NCI-H187 (cell line): Measurements from ENCODE around the gene ENPP3.

ENCODE experiments used
- DNase-seq, 2 experiments: peaks; one replicate each; lab custom pipeline; 2025; lab: John Stamatoyannopoulos, UW

Gene ENPP3

GRCh38 chr6:131636880-131637792 lies at the start of gene ENPP3:
TSS of gene ENPP3 (plus strand) at chr6:131637302. CDS start at chr6:131637385, 83 bp downstream.
- no peak for DNase-seq

- DNase-seq: no peak
Measured at GRCh38 chr6:131587909-131588308, 49.2 kb upstream of the ENPP3 start.

- DNase-seq: no peak
Measured at GRCh38 chr6:131588643-131589042, 48.5 kb upstream of the ENPP3 start.

- no peak for DNase-seq
Measured at GRCh38 chr6:131592935-131593334, 44.2 kb upstream of the ENPP3 start.

GRCh38 chr6:131594074-131594473 lies 43.0 kb upstream of the ENPP3 start:
- no peak for DNase-seq

GRCh38 chr6:131597446-131597845 lies 39.7 kb upstream of the ENPP3 start:
- DNase-seq: no peak

- DNase-seq: no peak
Measured at GRCh38 chr6:131600716-131601115, 36.4 kb upstream of the ENPP3 start.

- no peak for DNase-seq
Measured at GRCh38 chr6:131602781-131603312, 34.3 kb upstream of the ENPP3 start.

- no peak for DNase-seq
Measured at GRCh38 chr6:131613296-131613925, 23.7 kb upstream of the ENPP3 start.

- DNase-seq: no peak
Measured at GRCh38 chr6:131615275-131615674, 21.8 kb upstream of the ENPP3 start.

GRCh38 chr6:131627724-131628682 lies 9.1 kb upstream of the ENPP3 start, which contains the start of gene MED23:
TSS of gene MED23 (minus strand) at chr6:131628242. CDS start at chr6:131628049, 193 bp downstream.
- peak; percentile 78 to 93 for DNase-seq

- no peak for DNase-seq
Measured at GRCh38 chr6:131628726-131629125, 8.4 kb upstream of the ENPP3 start.

- no peak for DNase-seq
Measured at GRCh38 chr6:131629651-131630050, 7.5 kb upstream of the ENPP3 start.

- DNase-seq: no peak
Measured at GRCh38 chr6:131631625-131632289, 5.3 kb upstream of the ENPP3 start.

- DNase-seq: no peak
Measured at GRCh38 chr6:131635384-131636340, 1.4 kb upstream of the ENPP3 start.

- no peak for DNase-seq
Measured at GRCh38 chr6:131638013-131638412, 911 bp downstream of the ENPP3 start.

GRCh38 chr6:131640100-131640499 lies 3.0 kb downstream of the ENPP3 start:
- no peak for DNase-seq

- DNase-seq: no peak
Measured at GRCh38 chr6:131640576-131640975, 3.5 kb downstream of the ENPP3 start.

- no peak for DNase-seq
Measured at GRCh38 chr6:131641554-131641953, 4.5 kb downstream of the ENPP3 start.

- DNase-seq: no peak
Measured at GRCh38 chr6:131642565-131642964, 5.5 kb downstream of the ENPP3 start.
